Activated naive CD4-positive, alpha-beta T cell treated with anti-CD3 and anti-CD28 coated beads, Interleukin-2, amount 50 U/mL, for 16 hours (primary cell): ENCODE data around the gene SGSM1.

Experiments used
- DNase-seq: peaks from one replicate; pipeline ENCODE4 v3.0.0-alpha.2; 2020

SGSM1 gene

DNA sequence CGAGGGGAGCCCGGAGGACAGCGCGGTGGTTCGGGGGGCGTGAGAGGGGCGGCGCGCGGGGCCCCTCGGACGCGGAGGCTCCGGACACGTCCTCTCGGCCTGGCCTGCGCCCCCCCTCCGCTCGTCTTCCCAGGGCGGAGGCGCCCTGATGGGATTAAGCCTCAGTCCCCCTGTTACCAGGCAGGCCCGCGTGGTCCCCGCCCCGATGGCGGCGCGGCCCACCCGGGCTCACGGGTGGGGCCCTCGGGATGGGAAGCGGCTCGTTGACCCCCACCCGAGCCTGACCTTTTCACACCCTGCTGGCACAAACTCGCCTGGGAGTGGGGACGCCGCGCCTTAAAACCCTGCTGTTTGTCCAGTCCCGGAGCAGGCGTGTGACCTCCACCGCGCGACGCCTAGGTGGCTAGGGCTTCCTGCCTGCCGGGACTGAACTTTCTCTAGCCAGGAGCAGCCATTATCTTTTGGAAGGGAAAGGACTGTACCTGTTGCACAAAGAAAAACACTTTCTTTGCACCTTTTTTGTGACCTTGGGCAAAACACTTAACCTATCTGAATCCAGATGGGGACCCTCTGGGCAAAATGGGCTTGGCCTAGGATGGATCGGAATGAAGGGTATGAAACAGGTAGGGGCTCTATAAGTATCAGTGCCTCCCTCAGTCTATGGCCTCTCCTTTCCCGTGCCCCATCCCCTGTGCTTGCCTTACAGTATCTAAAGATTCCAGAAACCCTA, 147.5 kb downstream of the SGSM1 start:
- DNase-seq: no peak

DNA sequence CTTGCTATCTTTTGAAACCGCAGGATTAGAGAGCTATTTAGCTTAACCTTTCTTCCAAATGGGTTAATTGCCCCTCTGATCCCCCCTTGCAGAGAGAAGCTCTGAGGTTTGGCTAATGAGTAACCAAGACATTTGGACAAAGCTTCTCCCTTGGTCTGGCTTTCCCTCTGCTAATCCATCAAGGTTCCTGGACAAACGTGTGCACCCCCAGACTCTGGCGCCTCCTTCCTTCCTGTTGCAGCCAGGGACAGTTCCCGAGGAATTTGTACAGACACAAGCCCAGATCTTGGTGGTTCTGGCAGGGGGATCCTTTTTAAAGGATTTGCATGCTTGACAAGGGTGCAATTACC, 148.1 kb downstream of the SGSM1 start:
- DNase-seq: no peak

DNA sequence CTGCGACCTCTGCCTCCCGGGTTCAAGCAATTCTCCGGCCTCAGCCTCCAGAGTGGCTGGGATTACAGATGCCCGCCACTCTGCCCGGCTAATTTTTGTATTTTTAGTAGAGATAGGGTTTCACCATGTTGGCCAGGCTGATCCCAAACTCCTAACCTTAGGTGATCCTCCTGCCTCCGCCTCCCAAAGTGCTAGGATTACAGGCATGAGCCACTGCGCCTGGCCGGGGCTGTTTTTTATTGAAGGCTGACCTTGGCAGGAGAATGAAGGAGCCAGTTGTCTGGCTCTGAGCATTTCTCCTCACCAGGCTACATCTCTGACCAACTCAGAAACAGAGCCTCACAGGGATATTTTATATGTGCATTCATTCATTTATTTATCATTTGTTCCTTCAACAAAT, 148.8 kb downstream of the SGSM1 start:
- DNase-seq: no peak

DNA sequence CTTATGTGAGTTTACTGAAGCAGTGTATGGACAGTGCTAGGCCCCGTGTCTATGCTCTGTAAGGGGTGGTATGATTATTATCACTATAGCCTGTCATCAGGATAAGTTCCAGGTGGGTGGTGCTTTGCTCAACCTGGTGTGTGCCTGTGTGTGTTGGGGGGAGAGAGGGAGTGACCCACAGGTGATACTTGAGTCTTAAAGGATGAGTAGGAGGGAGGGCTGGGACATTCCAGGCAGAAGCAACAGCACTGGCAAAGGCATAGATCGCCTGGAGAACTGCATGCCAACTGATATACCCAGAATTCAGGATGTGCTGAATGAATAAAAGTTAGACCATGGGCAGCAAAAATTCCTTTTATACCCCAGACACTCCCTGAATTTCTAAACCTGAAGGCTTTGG, 151.0 kb downstream of the SGSM1 start:
- no peak for DNase-seq

DNA sequence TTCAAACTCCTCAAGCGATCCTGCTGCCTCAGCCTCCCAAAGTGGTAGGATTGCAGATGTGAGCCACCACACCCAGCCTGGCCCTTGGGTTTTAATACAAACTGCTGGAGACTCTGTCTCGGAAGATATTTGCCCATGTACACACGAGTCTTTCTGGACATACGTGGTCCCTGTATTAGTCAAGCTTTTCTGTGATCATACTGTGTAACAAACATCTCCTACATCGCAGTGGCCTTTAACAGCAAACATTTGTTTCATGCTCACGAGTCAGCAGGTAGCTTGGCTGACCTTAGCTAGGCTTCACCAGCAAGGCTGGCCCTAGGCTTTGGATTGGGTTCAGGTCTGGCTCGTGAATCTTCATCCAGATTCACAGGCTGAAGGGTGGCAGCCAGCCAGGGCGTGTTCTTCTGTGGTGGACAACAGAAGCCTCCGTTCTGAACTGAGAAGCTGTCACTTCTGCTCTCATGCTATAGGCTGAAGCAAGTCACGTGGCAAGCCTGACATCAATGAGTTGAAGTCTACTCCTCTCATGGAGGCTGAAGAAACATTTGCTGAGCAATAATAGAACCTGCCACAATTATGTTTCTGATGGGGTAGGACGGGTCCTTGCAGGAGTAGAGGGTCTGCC, 155.3 kb downstream of the SGSM1 start:
- DNase-seq: no peak

DNA sequence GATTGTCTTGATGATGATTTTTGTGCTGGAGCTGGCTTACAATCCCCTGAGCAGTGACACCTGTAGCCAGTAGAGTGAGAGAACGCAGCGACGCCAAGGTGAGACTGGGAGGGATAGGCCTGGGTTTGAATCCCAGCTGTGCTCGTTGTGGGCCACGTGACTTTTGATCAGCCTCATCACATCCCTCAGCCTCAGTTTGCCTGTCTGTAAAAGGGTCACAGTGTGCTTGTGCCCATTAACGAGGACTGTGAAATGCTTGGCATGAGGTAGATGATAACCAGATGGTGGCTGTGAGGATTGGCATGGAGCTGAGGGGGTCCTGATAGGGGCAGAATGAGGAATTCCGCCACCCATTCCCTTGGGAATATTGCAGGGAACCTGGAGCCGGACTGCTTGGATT, 156.1 kb downstream of the SGSM1 start:
- no peak for DNase-seq

DNA sequence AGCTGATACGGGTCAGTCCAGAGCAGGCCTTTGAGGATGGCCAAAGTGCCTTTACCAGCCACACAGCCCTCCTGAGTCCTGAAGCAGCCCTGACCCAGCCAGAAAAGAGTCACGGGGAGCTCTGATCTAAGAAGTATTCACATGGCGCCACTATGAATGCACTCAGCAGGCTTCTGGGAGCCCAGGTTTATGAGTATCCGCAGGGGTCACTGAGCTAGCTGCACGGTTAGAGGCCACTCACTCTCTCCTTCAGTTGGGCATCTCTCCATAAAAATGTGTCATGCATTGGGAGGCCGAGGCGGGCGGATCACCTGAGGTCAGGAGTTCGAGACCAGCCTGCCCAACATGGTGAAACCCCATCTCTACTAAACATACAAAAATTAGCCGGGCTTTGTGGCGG, 156.8 kb downstream of the SGSM1 start:
- DNase-seq: no peak

DNA sequence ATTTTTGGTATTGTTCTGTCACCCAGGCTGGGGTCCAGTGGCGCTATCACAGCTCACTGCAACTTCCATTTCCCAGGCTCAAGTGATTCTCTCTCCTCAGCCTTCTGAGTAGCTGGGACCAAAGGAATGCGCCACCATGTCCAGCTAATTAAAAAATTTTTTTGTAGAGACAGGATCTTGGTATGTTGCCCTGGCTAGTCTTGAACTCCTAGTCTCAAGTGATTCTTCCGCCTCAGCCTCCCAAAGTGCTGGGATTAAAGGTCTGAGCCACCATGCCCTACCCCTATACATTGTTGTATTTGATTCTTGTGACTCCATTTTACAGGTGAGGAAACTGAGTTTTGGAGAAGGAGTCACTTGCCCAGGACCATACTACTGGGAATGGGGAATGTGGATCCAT, 158.4 kb downstream of the SGSM1 start:
- DNase-seq: no peak

DNA sequence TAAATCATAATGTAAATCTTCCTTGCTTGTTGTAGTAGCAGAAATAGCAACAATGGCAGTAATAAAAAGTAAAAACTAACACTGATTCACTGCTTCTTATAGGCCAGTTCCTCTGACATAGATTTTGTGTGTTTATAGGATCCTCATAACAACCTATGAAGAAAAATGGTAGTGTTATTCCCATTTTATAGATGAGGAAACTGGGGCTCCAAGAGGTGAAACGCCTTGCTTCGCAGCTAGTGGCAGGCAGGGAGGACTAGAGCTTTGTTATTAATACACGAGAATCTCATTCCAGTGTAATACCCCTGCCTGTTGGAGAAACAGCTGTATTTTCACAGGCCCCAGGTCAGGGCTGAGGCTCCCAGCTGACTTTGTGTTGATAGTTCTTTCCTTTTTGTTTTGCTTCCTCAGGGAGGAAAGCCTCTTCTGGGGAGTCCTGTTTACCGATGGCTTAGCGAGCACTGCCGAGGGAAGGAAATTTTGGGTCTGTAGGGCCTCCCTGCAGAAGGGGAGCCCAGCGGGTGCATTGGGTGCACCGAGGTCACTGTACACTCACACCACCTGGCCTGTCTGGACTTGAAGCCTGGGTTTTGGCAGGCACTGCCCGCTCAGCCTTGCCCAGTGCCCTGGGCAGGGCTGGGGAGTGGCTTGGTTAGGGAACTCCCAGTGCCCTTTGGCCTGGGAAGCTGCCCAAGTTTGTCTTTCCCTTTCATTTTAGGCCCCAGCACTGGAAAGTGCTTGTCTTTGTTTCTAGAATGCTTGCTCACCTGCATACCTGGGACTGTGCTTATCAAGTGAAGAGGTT, 160.0 kb downstream of the SGSM1 start:
- no peak for DNase-seq

DNA sequence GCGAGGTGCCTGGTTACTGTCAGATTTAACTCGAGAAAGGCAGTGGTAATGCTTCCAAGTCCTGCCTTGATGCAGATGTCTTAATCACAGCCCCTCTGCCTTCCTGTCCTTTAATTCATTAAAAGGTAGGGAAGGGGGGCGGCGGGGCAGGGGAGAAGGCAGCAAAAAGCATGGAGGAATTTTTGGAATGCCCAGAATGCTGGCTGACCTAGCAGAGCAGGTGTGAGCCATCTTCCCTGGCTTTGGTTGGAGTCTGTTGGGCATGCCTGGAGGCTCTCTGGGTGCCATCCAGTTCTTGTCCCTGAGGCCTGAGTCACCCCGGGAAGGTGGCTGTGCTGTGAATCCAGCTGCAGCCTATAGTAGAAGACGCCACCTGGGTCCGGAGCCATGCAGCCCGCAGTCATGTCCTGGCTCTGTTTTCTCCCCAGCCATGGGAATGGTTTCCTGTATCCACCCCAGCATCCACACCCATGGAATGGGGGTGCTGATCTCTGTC, 162.1 kb downstream of the SGSM1 start:
- DNase-seq: no peak

DNA sequence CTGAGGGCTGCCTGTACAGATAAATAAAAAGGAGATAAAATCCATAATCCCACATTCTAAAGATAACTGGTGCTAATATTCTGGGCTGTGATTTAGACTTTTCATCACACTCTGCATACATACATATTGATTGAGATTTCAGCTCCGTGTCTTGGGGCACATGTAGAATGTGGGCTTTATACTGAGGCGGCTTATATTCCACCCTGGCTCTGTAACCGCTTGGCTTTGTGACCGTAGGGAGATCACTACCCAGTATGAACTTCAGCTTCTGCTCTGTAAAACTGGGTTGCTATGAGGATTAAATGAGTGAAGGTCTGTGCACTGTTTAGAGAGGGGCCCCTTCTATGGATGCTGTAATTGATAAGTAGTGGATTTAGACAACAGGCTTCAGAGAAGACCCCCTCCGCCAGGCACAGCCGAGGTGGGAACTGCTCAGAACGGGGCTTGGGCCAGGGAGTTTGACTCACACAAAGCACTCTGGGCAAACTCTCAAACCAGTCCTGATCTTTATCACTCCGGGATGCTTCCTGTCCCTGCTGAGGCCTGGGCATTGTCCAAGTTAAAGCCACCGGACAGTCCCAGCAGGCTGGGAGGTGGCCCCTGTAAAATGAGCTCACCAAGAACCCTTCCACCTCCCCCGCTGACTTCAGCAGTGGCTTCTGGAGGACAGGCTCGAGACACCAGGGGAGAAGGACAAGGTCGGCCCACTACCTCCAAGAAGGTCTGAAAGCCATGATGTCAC, 163.7 kb downstream of the SGSM1 start:
- DNase-seq: no peak

DNA sequence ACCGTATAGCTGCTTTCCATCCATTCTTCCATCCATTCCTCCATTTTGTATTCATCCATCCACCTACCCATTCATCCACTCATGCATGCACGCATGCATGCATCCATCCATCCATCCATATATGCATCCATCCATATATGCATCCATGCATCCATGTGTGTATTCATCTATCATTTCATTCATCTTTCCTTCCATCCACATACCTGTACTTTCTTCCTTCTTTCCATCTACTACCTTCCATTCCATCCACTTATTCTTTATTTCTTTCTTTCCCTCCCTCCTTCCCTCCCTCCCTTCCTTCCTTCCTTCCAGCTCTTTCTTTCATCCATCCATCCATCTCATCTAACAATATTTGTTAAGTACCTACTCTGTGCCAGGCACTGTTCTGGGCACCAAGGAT, 166.4 kb downstream of the SGSM1 start:
- no peak for DNase-seq

DNA sequence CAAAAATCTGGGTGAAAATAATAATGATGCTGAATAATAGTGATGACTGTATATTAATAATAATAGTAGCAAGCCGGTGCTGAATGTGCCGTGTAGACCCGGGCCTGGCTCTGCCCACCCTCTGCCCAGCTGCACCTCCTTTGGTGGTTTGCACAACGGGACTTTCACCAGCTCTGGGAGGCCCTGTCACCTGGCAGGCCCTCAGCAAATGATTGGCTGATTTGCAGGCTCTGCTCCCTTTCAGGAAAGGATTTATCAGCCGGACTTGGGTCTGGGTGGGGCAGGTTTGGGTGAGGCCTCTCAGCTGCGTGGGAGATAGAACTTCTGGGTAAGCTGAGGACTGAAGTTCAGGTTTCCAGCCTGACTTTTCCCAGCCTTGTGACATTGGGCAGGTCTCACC, 167.9 kb downstream of the SGSM1 start:
- DNase-seq: no peak

DNA sequence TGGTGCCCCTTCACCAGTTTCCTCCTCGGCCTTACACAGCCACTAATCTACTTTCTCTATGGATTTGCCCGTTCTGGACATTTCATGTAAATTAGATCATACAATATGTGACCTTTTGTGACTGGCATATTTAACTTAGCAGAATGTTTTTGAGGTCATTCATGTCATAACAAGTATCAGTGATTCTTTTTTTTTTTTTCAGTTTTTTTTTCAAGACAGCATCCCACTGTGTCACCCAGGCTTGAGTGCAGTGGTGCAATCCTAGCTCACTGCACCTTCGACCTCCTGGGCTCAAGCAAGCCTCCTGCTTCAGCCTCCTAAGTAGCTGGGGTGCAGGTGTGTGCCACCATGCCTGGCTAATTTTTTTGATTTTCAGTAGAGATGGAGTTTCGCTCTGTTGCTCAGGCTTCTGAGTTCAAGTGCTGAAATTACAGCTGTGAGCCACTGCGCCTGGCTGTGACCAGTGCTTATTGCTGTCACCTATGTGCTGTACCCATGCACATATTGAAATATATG, 169.2 kb downstream of the SGSM1 start:
- no peak for DNase-seq

DNA sequence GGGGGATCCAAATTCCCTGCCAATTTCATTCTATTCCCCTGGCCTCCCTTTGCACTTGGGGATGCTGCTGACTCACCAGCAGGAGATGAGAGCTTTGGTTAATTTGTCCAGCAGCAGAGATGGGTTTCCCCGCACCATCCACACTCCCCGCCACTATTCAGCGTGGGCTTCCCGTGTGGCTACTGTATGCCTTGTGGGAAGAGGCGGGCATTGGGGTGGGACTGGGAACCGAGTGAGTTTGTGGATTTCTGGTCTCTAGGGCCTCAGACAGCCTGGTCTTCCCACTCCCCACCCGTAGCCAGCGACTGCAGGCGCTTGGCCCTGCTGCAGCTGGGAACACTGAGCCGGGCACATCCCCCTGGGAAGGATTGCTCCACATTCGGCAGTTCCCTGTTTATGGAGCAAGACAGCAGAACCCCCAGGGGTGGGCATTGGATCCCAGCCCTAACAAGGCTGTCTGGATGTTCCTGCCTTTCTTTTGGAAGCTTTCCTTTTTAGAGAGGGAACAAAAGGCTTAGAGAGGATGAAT, 169.9 kb downstream of the SGSM1 start:
- DNase-seq: no peak

DNA sequence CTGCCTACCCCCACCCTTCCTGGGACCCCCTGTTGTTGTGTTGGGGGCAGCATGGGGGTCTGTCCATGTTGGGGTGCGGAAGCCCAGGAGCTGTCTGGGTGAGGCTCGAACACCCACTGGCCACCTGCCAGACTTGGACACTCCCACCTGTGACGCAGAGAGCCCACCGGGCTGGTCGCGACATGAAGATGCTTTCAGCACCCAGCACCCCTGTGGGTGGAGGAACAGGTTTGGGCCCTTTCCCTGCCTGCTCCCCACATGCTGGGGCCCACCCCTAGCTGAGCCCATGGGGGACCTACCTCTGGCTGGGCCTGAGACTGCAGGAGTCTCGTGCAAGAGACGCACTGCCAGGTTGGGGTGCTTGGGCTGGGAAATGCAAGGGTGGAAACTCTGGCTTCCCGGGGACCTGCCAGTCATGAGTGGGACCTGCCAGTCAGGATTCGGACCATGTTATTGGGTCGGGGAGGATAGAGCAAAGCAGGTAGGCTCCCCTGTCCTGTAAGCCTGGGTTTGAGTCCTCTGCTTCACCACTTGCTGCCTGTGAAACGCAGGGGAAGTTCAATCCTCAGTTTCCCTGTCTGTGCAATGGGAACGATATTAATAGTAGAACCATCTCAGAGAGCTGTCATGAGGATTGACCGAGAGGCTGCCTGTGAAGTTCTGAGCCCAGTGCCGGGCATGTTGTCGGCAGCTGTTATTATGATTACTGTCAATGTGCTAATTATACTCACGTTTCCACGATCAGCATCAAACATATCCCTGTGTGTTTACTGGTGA, 170.6 kb downstream of the SGSM1 start:
- no peak for DNase-seq
